Lower leg skin (tissue), 3 donors: ENCODE results near the gene POU2AF3.

Source experiments
- CTCF ChIP-seq, 3 donors: fragments of 450-650 bp; IDR thresholded peaks; one replicate each; pipeline ENCODE4 v1.5.1; 2016; ENCODE audit warnings: antibody characterized with exemption in 3 of 3, mild to moderate bottlenecking in 3 of 3, moderate library complexity in 2 of 3
- POLR2A ChIP-seq, 2 donors: fragments of 450-650 bp; IDR thresholded peaks; one replicate each; pipeline ENCODE4 v1.6.1; 2016 to 2017; ENCODE audit warnings: antibody characterized with exemption in 2 of 2, mild to moderate bottlenecking in 1 of 2, moderate library complexity in 1 of 2

- TF ChIP-seq POLR2A (IDR thresholded peaks at IDR 0.05) (no peak), CTCF (IDR thresholded peaks at IDR 0.05) (no peak)
These were observed 11.0 kb downstream of the POU2AF3 start for GRCh38 chr11:111309215-111309915.
